Endothelial cell (in vitro differentiated cells): ENCODE results near the gene ZNF146. TPM values are rescaled to one million over a fixed set of nuclear protein-coding genes. Genes with fewer than 3 reads are reported as not detected.
A peak's percentile ranks its signal among the peaks of the same experiment; 100 is the strongest.
"Not testable (repeated sequence)": the region's sequence is repeated elsewhere in the genome, so short reads cannot be mapped to it uniquely, and the experiment has no call there.

Experiments used
- DNase-seq: peaks from one replicate; pipeline ENCODE4 v3.0.0; 2021; ENCODE audit warnings: low spot score
- H3K27ac Mint-ChIP-seq: one replicate; pipeline ENCODE4 v1.8.0; 2021; ENCODE audit warnings: mixed read lengths, inconsistent platforms; ENCODE audit not compliant: unreplicated experiment
- H3K27me3 Mint-ChIP-seq: one replicate; pipeline ENCODE4 v1.8.0; 2021; ENCODE audit warnings: mild to moderate bottlenecking, moderate library complexity, mixed read lengths, inconsistent platforms; ENCODE audit not compliant: unreplicated experiment
- H3K36me3 Mint-ChIP-seq: one replicate; pipeline ENCODE4 v1.8.0; 2021; ENCODE audit warnings: mild to moderate bottlenecking, low read depth, mixed read lengths, inconsistent platforms; ENCODE audit not compliant: unreplicated experiment
- H3K4me1 Mint-ChIP-seq: one replicate; pipeline ENCODE4 v1.8.0; 2021; ENCODE audit warnings: mild to moderate bottlenecking, mixed read lengths, inconsistent platforms; ENCODE audit not compliant: unreplicated experiment
- H3K4me3 Mint-ChIP-seq: one replicate; pipeline ENCODE4 v1.8.0; 2021; ENCODE audit warnings: mild to moderate bottlenecking, mixed read lengths, inconsistent platforms; ENCODE audit not compliant: unreplicated experiment
- H3K9me3 Mint-ChIP-seq: one replicate; pipeline ENCODE4 v1.8.0; 2021; ENCODE audit warnings: mixed read lengths, inconsistent platforms; ENCODE audit not compliant: unreplicated experiment
- CTCF ChIP-seq: fragments of 200-600 bp; sonication (generic); IDR thresholded peaks from one replicate; pipeline ENCODE4 v1.5.0; 2021; ENCODE audit warnings: antibody characterized with exemption; ENCODE audit not compliant: unreplicated experiment
- total RNA-seq: library from RNA; stranded (reverse); fragmentation: NEBNext Ultra II Directional; extraction: Animal tissue kit (Norgen Biotek cat#: 25700); gene quantifications from one replicate; pipeline ENCODE4 v1.2.1, GENCODE V29; 2021; ENCODE audit not compliant: unreplicated experiment

The ZNF146 gene
- total RNA-seq, 1 donor from 2014 or later, result 45.5 TPM

DNA sequence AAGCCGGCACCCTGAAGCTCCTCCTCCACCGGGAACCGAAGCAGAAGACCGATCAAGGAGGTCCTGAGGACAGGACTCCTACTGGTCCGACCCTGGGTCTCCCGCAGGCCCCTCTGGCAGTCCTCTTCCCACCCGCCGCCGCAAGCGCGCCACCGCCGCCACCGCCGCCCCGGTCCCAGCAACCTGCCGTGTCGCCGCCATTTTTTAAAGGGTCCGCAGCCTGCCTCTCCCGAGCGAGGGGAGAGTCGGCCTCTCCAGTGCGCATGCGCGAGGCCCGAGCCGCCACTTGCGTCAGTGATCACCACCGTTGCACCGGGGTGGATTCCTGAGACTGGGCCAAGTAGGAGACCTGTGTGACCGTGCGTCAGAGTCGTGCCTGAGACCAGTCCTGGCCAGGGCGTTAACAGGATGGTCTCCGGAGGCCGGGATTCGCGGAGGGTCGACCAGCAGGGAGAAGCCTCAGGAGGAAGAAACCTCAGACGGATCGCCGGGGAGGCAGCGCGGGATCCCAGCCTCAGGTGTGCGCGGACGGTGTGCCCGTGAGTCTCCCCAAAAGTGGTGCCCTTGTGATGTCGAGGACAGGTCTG, 51.6 kb downstream of the ZNF146 start:
- TF ChIP-seq CTCF, result no peak
- Mint-ChIP-seq H3K36me3 (peaks cover 26% of the 10 kb centered on the region), H3K27me3 (peaks cover 11% of the 10 kb centered on the region), H3K4me1 (no peaks in the 10 kb centered on the region), H3K27ac (no peak overlapping the region), H3K9me3 (peaks cover 28% of the 10 kb centered on the region), H3K4me3 (no peak overlapping the region)
- no peak for DNase-seq

DNA sequence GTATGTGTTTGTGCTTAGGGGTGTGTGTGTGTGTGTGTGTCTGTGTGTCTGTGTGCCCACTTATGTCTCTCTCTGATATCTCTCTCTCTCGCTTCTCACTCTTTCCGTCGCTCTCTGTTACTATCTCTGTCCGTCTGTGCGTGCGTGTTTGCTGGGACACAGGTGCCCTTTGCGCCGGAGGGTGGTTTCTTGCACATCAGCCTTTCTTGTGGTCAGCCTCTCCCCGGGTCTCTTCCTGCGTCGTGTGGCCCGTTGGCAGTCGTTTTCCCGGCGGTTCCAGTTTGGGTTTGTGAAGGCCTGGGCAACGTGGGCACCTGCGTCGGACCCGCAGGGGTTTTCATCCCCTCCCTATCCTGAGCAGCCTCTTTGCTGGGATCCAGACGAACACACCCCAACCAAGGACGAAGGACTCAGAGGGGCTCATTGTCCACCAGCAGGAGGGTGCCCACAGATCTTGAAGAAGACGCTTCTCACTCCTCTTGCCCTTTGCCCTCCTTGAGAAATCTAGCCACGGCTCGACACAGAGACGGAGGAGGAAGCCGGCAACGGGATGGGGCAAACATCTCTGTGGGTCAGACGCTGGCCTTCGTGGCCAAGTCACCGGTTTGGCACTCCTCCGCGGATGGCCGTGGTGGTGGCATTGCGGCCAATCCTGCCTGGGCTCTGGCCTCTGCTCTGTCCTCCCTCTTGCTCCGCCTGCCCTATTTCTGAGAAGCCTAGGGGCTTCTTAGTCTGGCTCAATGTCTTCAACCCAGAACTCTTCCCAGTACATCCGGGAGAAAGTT, 52.3 kb downstream of the ZNF146 start:
- H3K4me1 Mint-ChIP-seq, result no peaks in the 10 kb centered on the region
- H3K27ac Mint-ChIP-seq, result no peak overlapping the region
- no peak for TF ChIP-seq CTCF
- H3K9me3 Mint-ChIP-seq, result peaks cover 28% of the 10 kb centered on the region
- DNase-seq, result no peak
- H3K4me3 Mint-ChIP-seq, result peak overlapping the region; percentile 76
- peaks cover 26% of the 10 kb centered on the region for H3K36me3 Mint-ChIP-seq
- peaks cover 11% of the 10 kb centered on the region for H3K27me3 Mint-ChIP-seq

DNA sequence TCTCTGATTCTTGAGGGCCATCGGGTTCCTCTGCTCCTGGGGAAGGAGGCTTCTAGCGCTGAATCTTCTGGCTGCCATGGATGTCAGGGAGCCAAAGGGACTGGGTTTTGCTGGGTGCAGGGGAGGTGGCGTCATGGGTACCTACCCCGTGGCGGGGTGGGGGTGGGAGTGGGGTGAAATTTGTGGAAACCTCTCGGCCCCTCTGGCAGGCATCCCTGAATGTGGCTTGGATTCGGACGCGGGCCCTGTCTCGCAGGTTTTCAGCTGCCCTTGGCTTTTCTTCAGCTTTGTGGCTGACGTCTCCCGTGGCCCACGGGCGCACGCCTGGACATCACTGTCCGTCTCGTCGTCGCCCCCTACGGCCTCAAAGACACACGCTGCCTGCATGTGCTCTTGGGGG, 53.2 kb downstream of the ZNF146 start:
- not testable (repeated sequence) for H3K27ac Mint-ChIP-seq, H3K4me3 Mint-ChIP-seq, H3K4me1 Mint-ChIP-seq, DNase-seq, H3K27me3 Mint-ChIP-seq
- peaks cover 27% of the 10 kb centered on the region for H3K9me3 Mint-ChIP-seq
- H3K36me3 Mint-ChIP-seq, result peaks cover 25% of the 10 kb centered on the region

- peaks cover 20% of the 10 kb centered on the region for H3K36me3 Mint-ChIP-seq
- not testable (repeated sequence) for H3K27ac Mint-ChIP-seq, H3K4me3 Mint-ChIP-seq
These were observed 53.7 kb downstream of the ZNF146 start for GRCh38 chr19:36268591-36268990.

GRCh38 chr19:36269295-36269694, 54.4 kb downstream of the ZNF146 start:
- not testable (repeated sequence) for H3K4me3 Mint-ChIP-seq, H3K27me3 Mint-ChIP-seq, DNase-seq, H3K4me1 Mint-ChIP-seq, H3K27ac Mint-ChIP-seq
- Mint-ChIP-seq H3K36me3 (peaks cover 17% of the 10 kb centered on the region), H3K9me3 (peaks cover 15% of the 10 kb centered on the region)

More at GRCh38 chr19:36268591-36268990, 53.7 kb downstream of the ZNF146 start:
- not testable (repeated sequence) for DNase-seq, H3K27me3 Mint-ChIP-seq, H3K4me1 Mint-ChIP-seq
- peaks cover 22% of the 10 kb centered on the region for H3K9me3 Mint-ChIP-seq

Other genes with a start within 250 kb of the ZNF146 start
- gene SDHAF1, start 219.9 kb upstream of the ZNF146 start, total RNA-seq, result 14.3 TPM
- 4.5 TPM for gene SYNE4, start 206.3 kb upstream of the ZNF146 start, total RNA-seq
- gene ALKBH6, start 200.9 kb upstream of the ZNF146 start, total RNA-seq, result 27.3 TPM
- gene CLIP3, start 182.2 kb upstream of the ZNF146 start, total RNA-seq, result 94.8 TPM
- 6.7 TPM for gene THAP8, start 160.8 kb upstream of the ZNF146 start, total RNA-seq
- gene WDR62, start 160.2 kb upstream of the ZNF146 start, total RNA-seq, result 8.5 TPM
- gene OVOL3, start 104.0 kb upstream of the ZNF146 start, total RNA-seq, result not detected
- 66.4 TPM for gene POLR2I, start 100.2 kb upstream of the ZNF146 start, total RNA-seq
- 206 TPM for gene TBCB, start 99.6 kb upstream of the ZNF146 start, total RNA-seq
- gene CAPNS1, start 75.0 kb upstream of the ZNF146 start, total RNA-seq, result 901 TPM
- 5.2 TPM for gene COX7A1, start 62.7 kb upstream of the ZNF146 start, total RNA-seq
- 3.7 TPM for gene ZNF565, start 441 bp upstream of the ZNF146 start, total RNA-seq
- 13.9 TPM for gene ZFP14, start 164.1 kb downstream of the ZNF146 start, total RNA-seq
- 11.5 TPM for gene ZFP82, start 203.5 kb downstream of the ZNF146 start, total RNA-seq